Stimulated activated CD8-positive, alpha-beta memory T cell treated with anti-CD3 and anti-CD28 coated beads, Interleukin-15, amount 100 ng/mL, for 24 hours (primary cell): Measurements from ENCODE around the gene KYAT1.

Experiments
- DNase-seq: peaks from one replicate; pipeline ENCODE4 v3.0.0-alpha.2; 2020; ENCODE audit warnings: low read depth

Gene KYAT1

DNA sequence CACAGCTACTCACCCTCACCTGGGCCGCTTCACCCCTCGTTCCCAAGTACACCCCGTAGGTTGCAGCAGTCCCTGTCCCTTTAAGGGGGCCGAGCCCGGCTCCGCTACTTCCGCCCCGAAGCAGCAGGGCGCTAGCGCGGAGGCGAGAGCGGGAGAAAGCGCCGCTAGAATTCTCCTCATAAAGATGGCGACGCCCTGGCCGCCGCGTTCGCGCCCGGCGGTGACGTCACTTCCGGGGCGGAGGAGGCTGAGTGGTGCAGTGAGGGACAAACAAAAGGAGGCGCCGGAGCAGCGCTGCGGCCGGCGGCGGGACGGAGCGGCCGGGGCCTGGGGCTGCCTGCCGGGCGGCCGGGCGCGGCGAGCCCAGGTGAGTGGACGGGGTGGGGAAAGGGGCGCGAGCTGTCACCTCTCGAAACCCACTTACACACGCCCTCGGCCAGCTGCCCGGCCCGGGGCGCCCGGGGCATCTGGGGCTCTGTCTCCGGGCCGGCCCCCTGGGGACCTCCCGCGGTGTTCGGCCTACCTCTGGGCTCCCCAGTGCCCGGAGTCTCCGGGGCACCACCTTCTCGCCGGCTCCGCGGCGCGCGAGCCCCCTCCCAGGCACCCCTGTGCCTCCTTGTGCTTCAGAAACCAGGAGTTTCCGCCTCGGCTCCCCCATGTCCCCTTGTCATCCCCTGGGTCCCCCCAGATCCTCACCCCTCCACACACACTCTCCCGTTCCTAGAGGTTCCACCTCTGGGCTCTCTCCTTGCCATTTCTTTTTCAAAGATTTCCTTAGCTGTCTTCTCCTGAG, at the start of gene KYAT1, which contains the start of gene LRRC8A:
Gene KYAT1, minus strand, starts transcription at position 67 of the 793 bp plus-strand sequence. CDS start 36,545 bp downstream, outside the sequence.
Gene LRRC8A, plus strand, starts transcription at position 250 of the 793 bp plus-strand sequence. CDS start 25,032 bp downstream, outside the sequence.
- DNase-seq, result peak; percentile 100

- DNase-seq, result no peak
Measured at GRCh38 chr9:128929560-128929959, 47.8 kb upstream of the KYAT1 start.

- DNase-seq, result no peak
Measured at GRCh38 chr9:128928624-128929023, 46.9 kb upstream of the KYAT1 start.

DNA sequence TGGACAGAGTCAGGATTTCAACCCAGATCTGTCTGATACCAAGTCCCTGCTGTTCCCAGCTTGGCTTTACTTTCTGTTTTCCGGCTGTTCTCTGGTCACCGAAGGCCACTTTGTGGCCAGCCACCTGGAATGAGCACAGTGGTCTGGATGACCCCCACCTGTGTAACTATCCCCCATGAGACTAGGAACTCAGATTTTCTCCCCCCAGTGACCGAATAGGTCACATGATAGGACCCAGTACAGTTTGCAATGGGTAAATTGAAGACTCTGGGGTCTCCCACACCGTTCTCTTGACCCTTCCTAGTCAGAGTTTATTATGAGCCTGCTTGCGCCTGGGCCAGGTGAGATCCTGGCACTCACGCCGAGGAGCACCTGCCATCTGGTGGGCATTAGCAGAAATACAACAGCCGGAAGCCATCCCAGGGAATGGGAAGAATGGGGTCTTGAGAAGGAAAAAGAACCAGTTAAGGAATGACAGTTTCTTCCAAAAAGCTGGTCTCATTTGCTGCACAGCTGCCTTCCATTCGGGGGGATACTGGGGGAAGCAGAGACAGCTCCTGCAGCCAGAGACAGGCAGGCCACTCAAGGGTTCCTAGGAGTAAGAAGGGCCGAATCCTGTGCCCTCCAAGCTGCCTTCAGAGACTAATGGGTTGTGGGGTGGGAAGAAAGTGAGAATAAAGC, 46.1 kb upstream of the KYAT1 start:
- no peak for DNase-seq

- no peak for DNase-seq
Measured at GRCh38 chr9:128923493-128923883, 41.7 kb upstream of the KYAT1 start.

DNA sequence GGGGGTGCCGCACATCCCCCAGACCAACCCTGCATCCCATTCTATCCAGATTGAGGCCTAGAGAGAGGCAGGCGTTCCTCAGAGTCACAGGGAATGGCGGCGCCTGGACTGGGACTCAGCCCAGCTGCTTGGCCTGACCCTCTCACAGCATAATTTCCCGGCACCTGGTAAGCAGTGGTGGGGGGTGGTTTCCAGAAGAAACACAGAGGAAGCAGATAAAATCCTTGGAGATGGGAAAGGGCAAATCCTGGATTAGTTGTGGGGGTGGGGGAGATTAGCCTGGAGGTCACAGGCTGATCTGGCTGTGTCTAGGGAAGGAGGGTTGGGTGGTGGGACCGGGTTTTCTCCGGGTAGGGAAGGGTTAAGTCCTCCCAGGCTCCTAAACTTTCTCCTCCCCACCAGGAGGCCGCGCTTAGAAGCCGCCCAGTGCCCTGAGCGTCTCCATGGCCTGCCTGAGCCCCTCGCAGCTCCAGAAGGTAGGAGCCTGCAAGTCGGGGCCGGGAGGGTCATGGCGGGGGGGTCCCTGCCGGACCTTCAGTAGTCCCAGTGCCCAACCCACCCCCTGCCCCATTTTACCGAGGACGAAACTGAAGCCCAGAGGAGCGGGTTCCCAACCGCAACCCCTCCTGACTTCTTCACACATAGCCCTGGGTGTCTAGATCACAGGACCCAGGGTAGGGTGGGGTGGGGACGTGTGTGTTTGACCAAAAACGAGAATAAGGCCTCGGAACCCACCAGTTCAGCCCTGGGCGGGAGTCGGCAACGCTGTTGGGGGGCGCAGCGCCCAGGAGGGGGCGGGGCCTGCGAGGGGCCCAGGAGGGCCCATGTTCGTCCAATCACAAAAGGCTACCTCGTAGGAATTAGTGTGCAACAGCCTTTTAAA, 40.4 kb upstream of the KYAT1 start:
- DNase-seq, result no peak

DNA sequence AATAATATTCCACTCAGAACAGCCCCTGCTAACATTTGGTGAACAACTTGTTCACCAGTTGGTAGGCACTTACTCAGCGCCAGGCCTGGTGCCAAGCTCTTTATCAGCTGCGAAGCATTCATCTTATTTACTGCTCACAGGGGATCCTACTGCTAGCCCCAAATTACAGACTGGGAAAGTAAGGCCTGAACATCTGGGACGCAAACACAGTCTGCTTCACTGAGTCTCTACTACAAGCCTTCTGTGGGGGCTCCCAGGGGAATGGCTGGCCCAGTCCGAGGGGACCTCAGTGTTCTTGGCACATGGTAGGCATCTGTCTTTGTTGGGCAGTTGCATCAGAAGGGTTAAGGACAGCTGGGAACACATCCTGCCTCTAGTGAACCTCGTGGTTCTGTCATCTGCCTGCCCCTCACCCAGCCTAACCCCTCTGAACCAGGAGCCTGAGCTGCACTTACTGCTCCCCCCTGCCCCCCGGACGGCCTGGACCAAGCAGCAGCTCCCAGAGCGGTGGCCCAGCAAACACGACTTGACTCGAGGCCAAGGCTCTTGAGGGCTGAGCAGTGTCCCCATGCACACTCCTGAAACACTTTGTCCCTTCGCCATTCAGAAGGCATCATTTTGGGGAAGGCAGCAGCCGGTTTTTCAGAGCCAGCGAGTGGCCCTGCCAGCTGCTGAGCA, 38.8 kb upstream of the KYAT1 start, which contains the start of gene PHYHD1:
Gene PHYHD1, plus strand, starts transcription at position 602 of the 678 bp plus-strand sequence. CDS start 1,342 bp downstream, outside the sequence.
- DNase-seq, result no peak

- DNase-seq, result no peak
Measured at GRCh38 chr9:128919402-128920089, 37.8 kb upstream of the KYAT1 start.

DNA sequence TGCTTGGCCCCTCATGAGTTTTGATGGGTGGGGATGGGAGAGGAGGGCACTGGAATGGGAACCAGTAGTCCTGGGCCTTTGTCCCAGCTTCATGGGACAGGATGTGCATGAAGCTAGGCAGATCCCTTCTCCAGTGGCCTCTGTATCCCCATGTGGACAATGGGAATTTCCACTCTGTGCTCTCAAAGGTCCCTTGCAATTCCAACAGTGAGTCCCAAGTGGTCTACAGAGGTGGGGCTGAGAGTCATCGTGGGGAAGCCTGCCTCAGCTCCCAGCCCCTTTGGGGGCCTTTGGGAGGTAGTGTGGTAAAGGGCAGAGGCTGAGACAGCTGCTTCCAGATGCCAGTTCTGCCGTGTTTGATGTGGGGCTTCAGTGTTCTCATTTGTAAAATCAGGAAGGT, 37.2 kb upstream of the KYAT1 start:
- no peak for DNase-seq

GRCh38 chr9:128917151-128917849, 35.5 kb upstream of the KYAT1 start:
- DNase-seq, result no peak

GRCh38 chr9:128916745-128917144, 35.0 kb upstream of the KYAT1 start:
- DNase-seq, result no peak

GRCh38 chr9:128916204-128916603, 34.5 kb upstream of the KYAT1 start:
- no peak for DNase-seq

- DNase-seq, result no peak
Measured at GRCh38 chr9:128913995-128914772, 32.4 kb upstream of the KYAT1 start.

GRCh38 chr9:128913048-128913900, 31.5 kb upstream of the KYAT1 start:
- DNase-seq, result no peak

DNA sequence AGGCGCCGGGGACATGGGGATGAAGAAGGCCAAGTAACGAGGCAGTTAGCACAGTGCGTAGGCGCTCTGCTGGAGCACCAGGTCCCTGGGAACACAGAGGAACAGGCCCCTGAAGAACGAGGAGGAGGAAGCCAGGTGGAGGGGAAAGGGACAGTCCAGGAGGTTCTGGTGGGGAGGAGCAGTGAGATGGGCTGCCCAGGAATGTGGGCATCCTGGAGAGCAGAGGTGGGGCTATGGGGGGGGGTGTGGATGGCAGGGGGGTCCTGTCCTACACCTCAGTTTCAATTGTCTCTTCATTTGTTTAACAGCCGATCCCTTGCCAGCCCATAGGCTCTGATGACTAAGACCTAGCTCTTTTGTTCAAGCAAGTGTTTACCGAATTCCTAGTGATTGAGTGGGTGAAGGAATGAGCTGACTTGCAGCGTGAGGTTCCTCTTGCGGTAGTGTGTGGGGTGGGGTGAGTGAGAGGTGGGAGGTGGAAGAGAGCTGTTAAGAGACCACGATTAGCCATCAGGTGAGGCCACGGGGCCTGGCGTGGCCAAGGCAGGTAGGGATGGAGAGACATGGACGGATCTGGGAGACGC, 30.6 kb upstream of the KYAT1 start:
- DNase-seq, result no peak

- DNase-seq, result no peak
Measured at GRCh38 chr9:128911529-128912035, 29.8 kb upstream of the KYAT1 start.

DNA sequence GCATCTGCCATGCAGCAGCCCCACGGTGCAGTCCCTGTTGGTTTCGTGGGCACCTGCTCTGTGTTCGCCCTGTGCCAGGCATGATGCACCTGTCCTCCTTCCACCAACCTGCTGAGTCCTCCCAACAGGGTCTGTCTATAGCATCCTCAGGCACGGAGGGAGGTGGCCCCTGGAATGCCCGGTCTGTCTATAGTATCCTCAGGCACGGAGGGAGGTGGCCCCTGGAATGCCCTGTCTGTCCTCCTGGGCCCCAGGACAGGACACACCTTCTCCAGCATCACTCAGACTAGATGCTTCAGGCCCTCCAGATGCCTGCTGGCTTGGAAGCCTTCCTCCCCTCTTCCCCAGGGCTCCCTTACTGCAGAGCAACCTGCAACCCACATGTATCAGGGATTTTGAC, 29.2 kb upstream of the KYAT1 start:
- no peak for DNase-seq

GRCh38 chr9:128909859-128910258, 28.1 kb upstream of the KYAT1 start:
- DNase-seq, result no peak
